K562 (cell line): ENCODE results near the gene COG3. TPM values are rescaled to one million over a fixed set of nuclear protein-coding genes. Genes with fewer than 3 reads are reported as not detected.

ENCODE experiments used
- ATAC-seq: fragments of 200-7000 bp; cut with Tn5 transposase; 3 replicates; pipeline ENCODE4 v1.9.1; 2020; ENCODE audit warnings: moderate library complexity
- BruUV-seq: library from RNA; stranded (reverse); fragments of 400-500 nt; replicated peaks from 2 replicates; lab custom pipeline; 2021; lab: Mats Ljungman, UMichigan
- CTCF ChIA-PET: fragments of 300-600 bp; formaldehyde crosslinking; extraction: SDS; loops from one replicate; lab custom pipeline; 2021; ENCODE audit warnings: low intra/inter-chr PET ratio; lab: Yijun Ruan, JAX
- POLR2A ChIA-PET: fragments of 300-600, 350-650 bp; sonication (Branson Sonifier 250); formaldehyde crosslinking; extraction: SDS; loops from one replicate; lab custom pipeline; 2021; ENCODE audit warnings: antibody characterized with exemption, inconsistent platforms; lab: Yijun Ruan, JAX
- DNase-seq, 4 experiments: peaks; one replicate each; pipeline versions ENCODE4 v3.0.0 to v3.0.0-alpha.2; 2011 to 2018; ENCODE audit warnings: low spot score in 3 of 4, mixed read lengths in 3 of 4; ENCODE audit errors: extremely low read depth in 1 of 4
- FAIRE-seq: peaks from 2 replicates; lab custom pipeline; 2011; peaks lifted over from hg19 to GRCh38; lab: Jason Lieb, UNC
- H2AFZ ChIP-seq: 2 replicates; pipeline ENCODE4 v1.6.0; 2011; ENCODE audit warnings: low read depth, low read length, control low read depth, inconsistent platforms
- H3K27ac ChIP-seq: fragments of 200-600 bp; 3 replicates; pipeline ENCODE4 v1.8.0; 2011; ENCODE audit warnings: low read depth, mild to moderate bottlenecking, control low read depth, inconsistent platforms, low read length, moderate library complexity, mixed read lengths; ENCODE audit errors: extremely low read depth
- H3K27me3 ChIP-seq, 2 experiments: fragments of 300-600 bp in 1 of 2; 2 replicates in 1 of 2; 3 replicates in 1 of 2; pipeline versions ENCODE4 v1.6.0 to v1.8.0; 2011; ENCODE audit warnings: inconsistent platforms in 2 of 2, low read length in 2 of 2, mild to moderate bottlenecking in 1 of 2, mixed read lengths in 1 of 2, moderate library complexity in 1 of 2; ENCODE audit not compliant: control insufficient read depth in 2 of 2, insufficient read depth in 2 of 2
- H3K36me3 ChIP-seq: fragments of 300-600 bp; 3 replicates; pipeline ENCODE4 v1.8.0; 2011; ENCODE audit warnings: mild to moderate bottlenecking, low read length, inconsistent platforms; ENCODE audit not compliant: control insufficient read depth, insufficient read depth
- H3K4me1 ChIP-seq, 2 experiments: fragments of 200-600 bp in 1 of 2; replicated peaks in 1 of 2; 2 replicates in 1 of 2; 3 replicates in 1 of 2; pipeline versions ENCODE4 v1.5.1 to v1.8.0; 2011; ENCODE audit warnings: inconsistent platforms in 2 of 2, low read length in 2 of 2, mild to moderate bottlenecking in 1 of 2, mixed read lengths in 1 of 2, moderate library complexity in 1 of 2; ENCODE audit not compliant: control insufficient read depth in 2 of 2, insufficient read depth in 2 of 2
- H3K4me2 ChIP-seq: 2 replicates; pipeline ENCODE4 v1.6.1; 2011; ENCODE audit warnings: low read length, control low read depth, inconsistent platforms, mixed read lengths; ENCODE audit not compliant: insufficient read depth
- H3K4me3 ChIP-seq: fragments of 200-600 bp; sonication (generic), shearing (Covaris generic); 2 replicates; pipeline ENCODE4 v1.5.1; 2016; ENCODE audit warnings: control low read depth, inconsistent platforms
- H3K79me2 ChIP-seq: fragments of 200-600 bp; 3 replicates; pipeline ENCODE4 v1.8.0; 2011; ENCODE audit warnings: low read length, inconsistent platforms; ENCODE audit not compliant: control insufficient read depth, insufficient read depth
- H3K9ac ChIP-seq, 2 experiments: 2 replicates each; pipeline versions ENCODE4 v1.6.0 to v1.6.1; 2011; ENCODE audit warnings: low read depth in 2 of 2, low read length in 2 of 2, control low read depth in 1 of 2, inconsistent platforms in 1 of 2, mild to moderate bottlenecking in 1 of 2, mixed read lengths in 1 of 2; ENCODE audit not compliant: insufficient read depth in 1 of 2
- H3K9me1 ChIP-seq: one replicate; pipeline ENCODE4 v1.6.0; 2011; ENCODE audit warnings: inconsistent platforms, mild to moderate bottlenecking, low read length, moderate library complexity; ENCODE audit not compliant: control insufficient read depth, insufficient read depth
- H3K9me3 ChIP-seq: replicated peaks from 2 replicates; pipeline ENCODE4 v1.5.1; 2011; ENCODE audit warnings: low read depth, low read length, inconsistent platforms; ENCODE audit not compliant: control insufficient read depth, insufficient read depth
- H4K20me1 ChIP-seq: replicated peaks from 2 replicates; pipeline ENCODE4 v1.6.1; 2011; ENCODE audit warnings: low read length, inconsistent platforms, mixed read lengths; ENCODE audit not compliant: control insufficient read depth, insufficient read depth
- ATF4 ChIP-seq: fragments of 450-650 bp; formaldehyde crosslinking; IDR thresholded peaks from 2 replicates; pipeline ENCODE4 v1.4.0; 2022; ENCODE audit warnings: mild to moderate bottlenecking, moderate library complexity
- ETV1 ChIP-seq: fragments of 450-650 bp; conservative IDR thresholded peaks from 2 replicates; pipeline ENCODE4 v1.6.1; 2016; ENCODE audit warnings: missing genetic modification characterization, control low read depth, low read depth, missing compliant biosample characterization
- KDM2B ChIP-seq: fragments of 250-450 bp; sonication (Bioruptor Pico); IDR thresholded peaks from 2 replicates; pipeline ENCODE4 v1.8.0; 2021; ENCODE audit warnings: mild to moderate bottlenecking, moderate library complexity
- KLF13 ChIP-seq: fragments of 450-650 bp; IDR thresholded peaks from 2 replicates; pipeline ENCODE4 v1.6.1; 2016; ENCODE audit warnings: missing genetic modification characterization, low read depth, mild to moderate bottlenecking, missing compliant biosample characterization, moderate library complexity, borderline replicate concordance
- SRF ChIP-seq, 2 experiments: fragments of 250-450, 450-650 bp in 1 of 2; sonication (Bioruptor Pico) in 1 of 2; sonication (generic) in 1 of 2; formaldehyde crosslinking; IDR thresholded peaks; 2 replicates each; pipeline versions ENCODE4 v1.5.0 to v1.5.1; 2020 to 2022; ENCODE audit warnings: mild to moderate bottlenecking in 1 of 2, missing genetic modification reagents in 1 of 2
- ZNF24 ChIP-seq: fragments of 450-650 bp; IDR thresholded peaks from 2 replicates; pipeline ENCODE4 v1.6.1; 2016
- WGBS: fragments of 100-300 bp; shearing (Covaris generic); methylation state at CpG from one replicate; pipeline ENCODE4 v1.1.6; 2016; ENCODE audit warnings: low coverage, mixed read lengths; ENCODE audit not compliant: insufficient coverage; ENCODE audit errors: missing lambda C conversion rate; 5-methylcytosine and 5-hydroxymethylcytosine counted together
- in situ Hi-C: fragments of 300-500 bp; cut with MboI; formaldehyde crosslinking; loops from 4 replicates; pipeline ENCODE4 v1.15.0; 2018; ENCODE audit warnings: inconsistent platforms, mixed read lengths
- intact Hi-C: fragments of 100-400 bp; cut with micrococcal nuclease; formaldehyde crosslinking; loops from 2 replicates; pipeline ENCODE4 v1.14.2; 2022
- polyA plus RNA-seq, 8 experiments: library from polyadenylated mRNA; depleted of rRNA in 4 of 8; stranded (reverse) in 5 of 8; unstranded in 3 of 8; fragments of >200 nt; fragmentation: Nextera tagmentation in 2 of 8; fragmentation: Illumina TruSeq in 1 of 8; extraction: Ambion mirVana in 2 of 8; extraction: Trizol in 1 of 8; gene quantifications; 2 replicates each; pipeline versions ENCODE4 v1.2.1 to v1.2.3, GENCODE V29; 2011 to 2014; ENCODE audit warnings: inconsistent platforms in 1 of 8, missing spikeins in 1 of 8
- total RNA-seq, 7 experiments: library from RNA; depleted of rRNA in 6 of 7; stranded (reverse); fragments of >200 nt in 6 of 7; fragmentation: Illumina TruSeq in 2 of 7; extraction: Trizol in 2 of 7; gene quantifications; 2 replicates each; pipeline versions ENCODE4 v1.2.1 to v1.2.3, GENCODE V29; 2011 to 2021; ENCODE audit warnings: low replicate concordance in 1 of 7

Gene COG3
- total and polyA plus RNA-seq, 9 of the 15 experiments (the other 6 are each of a cell fraction or from before 2014, with no cell fraction given): 3.9 to 22.9 (median 14.5) TPM

GRCh38 chr13:45519493-45519892 is 54.8 kb downstream of the COG3 start:
- POLR2A ChIA-PET: no interaction called here
- H3K9me1 ChIP-seq: no peaks in the 10 kb centered on the region
- in situ Hi-C loops: no loop called here
- intact Hi-C loops: no loop called here
- H3K4me2 ChIP-seq: no peak overlapping the region
- no peaks in the 10 kb centered on the region for H4K20me1 ChIP-seq
- no peak overlapping the region for H2AFZ ChIP-seq
- CTCF ChIA-PET: no interaction called here
- ATAC-seq: no peak
- H3K4me3 ChIP-seq: no peak overlapping the region
- FAIRE-seq: no peak
- no TSS peak for BruUV-seq
- 76% methylated on average over 4 of the region's 4 CpGs for WGBS
- H3K79me2 ChIP-seq: no peaks in the 10 kb centered on the region
- H3K27me3 ChIP-seq: no peaks in the 10 kb centered on the region
- no peaks in the 10 kb centered on the region for H3K9me3 ChIP-seq
- H3K27ac ChIP-seq: no peak overlapping the region
- no peak overlapping the region for H3K9ac ChIP-seq
- peaks cover 56% of the 10 kb centered on the region; the same call in 1 of the 3 replicates for H3K36me3 ChIP-seq
- TF ChIP-seq ZNF24 (no peak), KLF13 (tag) (no peak), ETV1 (tag) (no peak), SRF (CRISPR knock-in tag; IDR thresholded peaks at IDR 0.05) (no peak), KDM2B (CRISPR knock-in tag) (no peak), ATF4 (CRISPR knock-in tag) (no peak)
- TF ChIP-seq, all 486 proteins: peak for 0
- DNase-seq: no peak
- H3K4me1 ChIP-seq: no peaks in the 10 kb centered on the region; a peak in 1 of 5 replicates
